IPS-18a (cell line): ENCODE results near the gene COLEC11.
"Not testable (repeated sequence)": the region's sequence is repeated elsewhere in the genome, so short reads cannot be mapped to it uniquely, and the experiment has no call there.

Experiments used
- H3K27ac ChIP-seq: one replicate; pipeline ENCODE4 v1.5.1; 2013; ENCODE audit warnings: low read length
- H3K27me3 ChIP-seq: one replicate; pipeline ENCODE4 v1.6.1; 2013; ENCODE audit warnings: mild to moderate bottlenecking, low read length; ENCODE audit not compliant: control insufficient read depth, insufficient read depth
- H3K36me3 ChIP-seq: one replicate; pipeline ENCODE4 v1.6.1; 2013; ENCODE audit warnings: low read depth, low read length; ENCODE audit not compliant: control insufficient read depth
- H3K4me1 ChIP-seq: one replicate; pipeline ENCODE4 v1.6.1; 2013; ENCODE audit warnings: low read depth, low read length; ENCODE audit not compliant: control insufficient read depth
- H3K4me3 ChIP-seq: one replicate; pipeline ENCODE4 v1.5.1; 2013; ENCODE audit warnings: low read length
- H3K9ac ChIP-seq: one replicate; pipeline ENCODE4 v1.6.1; 2013; ENCODE audit warnings: mild to moderate bottlenecking, low read length, moderate library complexity
- H3K9me3 ChIP-seq: one replicate; pipeline ENCODE4 v1.6.1; 2013; ENCODE audit warnings: low read depth, low read length; ENCODE audit not compliant: control insufficient read depth

COLEC11 gene

GRCh38 chr2:3594493-3595281 is at the start of gene COLEC11:
COLEC11 (plus strand) TSS chr2:3595112; CDS start chr2:3604341, 9,229 bp downstream.
- H3K36me3 ChIP-seq = no peaks in the 10 kb centered on the region
- no peak within 1 kb of the TSS for H3K4me3 ChIP-seq
- H3K9ac ChIP-seq = no peak within 1 kb of the TSS
- H3K27ac ChIP-seq = no peak within 1 kb of the TSS
- H3K9me3 ChIP-seq = no peaks in the 10 kb centered on the region
- H3K27me3 ChIP-seq = no peaks in the 10 kb centered on the region
- H3K4me1 ChIP-seq = no peaks in the 10 kb centered on the region

GRCh38 chr2:3545788-3546478 is 49.0 kb upstream of the COLEC11 start:
- H3K36me3 ChIP-seq = peaks cover 93% of the 10 kb centered on the region
- H3K27ac ChIP-seq = no peak overlapping the region
- H3K9me3 ChIP-seq = no peaks in the 10 kb centered on the region
- H3K9ac ChIP-seq = no peak overlapping the region
- H3K27me3 ChIP-seq = no peaks in the 10 kb centered on the region
- no peaks in the 10 kb centered on the region for H3K4me1 ChIP-seq
- H3K4me3 ChIP-seq = no peak overlapping the region

GRCh38 chr2:3547915-3548314 is 47.0 kb upstream of the COLEC11 start:
- H3K27ac ChIP-seq = no peak overlapping the region
- H3K27me3 ChIP-seq = no peaks in the 10 kb centered on the region
- peaks cover 91% of the 10 kb centered on the region for H3K36me3 ChIP-seq
- no peak overlapping the region for H3K9ac ChIP-seq
- no peak overlapping the region for H3K4me3 ChIP-seq
- no peaks in the 10 kb centered on the region for H3K9me3 ChIP-seq
- no peaks in the 10 kb centered on the region for H3K4me1 ChIP-seq

- Histone ChIP-seq H3K4me3 (no peak overlapping the region), H3K36me3 (peaks cover 66% of the 10 kb centered on the region), H3K4me1 (no peaks in the 10 kb centered on the region), H3K27ac (no peak overlapping the region), H3K9me3 (no peaks in the 10 kb centered on the region), H3K9ac (no peak overlapping the region), H3K27me3 (no peaks in the 10 kb centered on the region)
Observed at GRCh38 chr2:3553946-3554345, 41.0 kb upstream of the COLEC11 start.

GRCh38 chr2:3557639-3558204 is 37.2 kb upstream of the COLEC11 start:
- Histone ChIP-seq H3K27ac (peak overlapping the region; percentile 94), H3K9me3 (no peaks in the 10 kb centered on the region), H3K4me1 (peaks cover 6% of the 10 kb centered on the region), H3K4me3 (peak overlapping the region; percentile 100), H3K27me3 (no peaks in the 10 kb centered on the region), H3K9ac (peak overlapping the region; percentile 98), H3K36me3 (peaks cover 39% of the 10 kb centered on the region)

GRCh38 chr2:3558205-3559014 is 36.5 kb upstream of the COLEC11 start, which contains the start of gene RNASEH1:
RNASEH1 (minus strand) TSS chr2:3558333; CDS start chr2:3558260, 73 bp downstream.
- peak within 1 kb of the TSS; percentile 96 for H3K27ac ChIP-seq

GRCh38 chr2:3563521-3563976 is 31.4 kb upstream of the COLEC11 start:
- H3K27me3 ChIP-seq = no peaks in the 10 kb centered on the region
- H3K9me3 ChIP-seq = no peaks in the 10 kb centered on the region
- H3K4me3 ChIP-seq = no peak overlapping the region
- H3K36me3 ChIP-seq = peaks cover 7% of the 10 kb centered on the region
- H3K27ac ChIP-seq = no peak overlapping the region
- no peak overlapping the region for H3K9ac ChIP-seq
- peaks cover 6% of the 10 kb centered on the region for H3K4me1 ChIP-seq

More at GRCh38 chr2:3558205-3559014, 36.5 kb upstream of the COLEC11 start, which contains the start of gene RNASEH1:
- Histone ChIP-seq H3K36me3 (peaks cover 37% of the 10 kb centered on the region), H3K9ac (peak within 1 kb of the TSS; percentile 98), H3K4me3 (peak within 1 kb of the TSS; percentile 100), H3K4me1 (peaks cover 6% of the 10 kb centered on the region), H3K27me3 (no peaks in the 10 kb centered on the region), H3K9me3 (no peaks in the 10 kb centered on the region)

- H3K27ac ChIP-seq = no peak overlapping the region
- H3K4me3 ChIP-seq = no peak overlapping the region
- no peaks in the 10 kb centered on the region for H3K9me3 ChIP-seq
- H3K36me3 ChIP-seq = peaks cover 7% of the 10 kb centered on the region
- H3K9ac ChIP-seq = no peak overlapping the region
- no peaks in the 10 kb centered on the region for H3K27me3 ChIP-seq
- H3K4me1 ChIP-seq = no peaks in the 10 kb centered on the region
Observed at GRCh38 chr2:3565117-3565516, 29.8 kb upstream of the COLEC11 start.

GRCh38 chr2:3566806-3567205 is 28.1 kb upstream of the COLEC11 start:
- no peaks in the 10 kb centered on the region for H3K27me3 ChIP-seq
- H3K36me3 ChIP-seq = no peaks in the 10 kb centered on the region
- no peak overlapping the region for H3K9ac ChIP-seq
- H3K4me1 ChIP-seq = no peaks in the 10 kb centered on the region
- H3K4me3 ChIP-seq = no peak overlapping the region
- no peaks in the 10 kb centered on the region for H3K9me3 ChIP-seq
- no peak overlapping the region for H3K27ac ChIP-seq

GRCh38 chr2:3569656-3570055 is 25.3 kb upstream of the COLEC11 start:
- H3K36me3 ChIP-seq, H3K27me3 ChIP-seq, H3K4me3 ChIP-seq, H3K4me1 ChIP-seq, H3K27ac ChIP-seq, H3K9ac ChIP-seq, H3K9me3 ChIP-seq: not testable (repeated sequence)

- no peak overlapping the region for H3K9ac ChIP-seq
- no peaks in the 10 kb centered on the region for H3K27me3 ChIP-seq
- H3K9me3 ChIP-seq = no peaks in the 10 kb centered on the region
- no peak overlapping the region for H3K4me3 ChIP-seq
- no peak overlapping the region for H3K27ac ChIP-seq
- H3K36me3 ChIP-seq = peaks cover 3% of the 10 kb centered on the region
- H3K4me1 ChIP-seq = no peaks in the 10 kb centered on the region
Observed at GRCh38 chr2:3571284-3571683, 23.6 kb upstream of the COLEC11 start.
